ENCODE data around the gene PTPN14. TPM values are rescaled to one million over a fixed set of nuclear protein-coding genes. Genes with fewer than 3 reads are reported as not detected.

The PTPN14 gene
- total and polyA plus RNA-seq, 12 donors: 5.0 to 71.6 (median 42.3) TPM

GRCh38 chr1:214471458-214471857, 79.9 kb downstream of the PTPN14 start:
- Histone ChIP-seq H3K4me3 (no peak overlapping the region), H3K27ac (no peak overlapping the region), H3K27me3 (no peaks in the 10 kb centered on the region), H3K9me3 (no peaks in the 10 kb centered on the region), H3K4me1 (peaks cover 0 to 48% (median 31%) of the 10 kb centered on the region in 9 donors), H3K36me3 (no peaks in the 10 kb centered on the region)
- TF ChIP-seq CTCF (IDR thresholded peaks at IDR 0.05): no peak
- DNase-seq (no peak), ATAC-seq (no peak)
- 91 to 92% methylated on average over 2 of the region's 2 CpGs for WGBS, 2 donors
- intact Hi-C loops (cut with DNase I): no loop called here

- DNase-seq (no peak), ATAC-seq (no peak)
- H3K9me3 ChIP-seq: no peaks in the 10 kb centered on the region
- H3K4me1 ChIP-seq: peaks cover 0 to 41% (median 25%) of the 10 kb centered on the region in 9 donors
- intact Hi-C loops (cut with DNase I): no loop called here
- 96 to 97% methylated on average over 3 of the region's 3 CpGs for WGBS, 2 donors
- H3K27ac ChIP-seq: no peak overlapping the region
- H3K36me3 ChIP-seq: no peaks in the 10 kb centered on the region
- H3K4me3 ChIP-seq: no peak overlapping the region
- H3K27me3 ChIP-seq: no peaks in the 10 kb centered on the region
- TF ChIP-seq CTCF (IDR thresholded peaks at IDR 0.05): no peak
Observed at GRCh38 chr1:214470132-214470531, 81.3 kb downstream of the PTPN14 start.

GRCh38 chr1:214469290-214469689, 82.1 kb downstream of the PTPN14 start:
- 92 to 97% methylated on average over 1 of the region's 1 CpG for WGBS, 2 donors
- H3K4me3 ChIP-seq: no peak overlapping the region
- H3K27me3 ChIP-seq: no peaks in the 10 kb centered on the region
- H3K27ac ChIP-seq: no peak overlapping the region
- TF ChIP-seq CTCF (IDR thresholded peaks at IDR 0.05): no peak
- H3K36me3 ChIP-seq: peaks cover 0 to 4% (median 0%) of the 10 kb centered on the region in 9 donors
- DNase-seq (no peak), ATAC-seq (no peak)
- no peaks in the 10 kb centered on the region for H3K9me3 ChIP-seq
- peaks cover 0 to 33% (median 16%) of the 10 kb centered on the region in 9 donors for H3K4me1 ChIP-seq
- intact Hi-C loops (cut with DNase I): no loop called here

GRCh38 chr1:214467078-214467585, 84.3 kb downstream of the PTPN14 start:
- Histone ChIP-seq H3K36me3 (peaks cover 0 to 14% (median 0%) of the 10 kb centered on the region in 9 donors), H3K9me3 (no peaks in the 10 kb centered on the region), H3K4me3 (no peak overlapping the region), H3K27ac (no peak overlapping the region), H3K27me3 (no peaks in the 10 kb centered on the region), H3K4me1 (peaks cover 0 to 18% (median 0%) of the 10 kb centered on the region in 9 donors)
- DNase-seq (no peak), ATAC-seq (no peak)
- no peak for TF ChIP-seq CTCF (IDR thresholded peaks at IDR 0.05)
- 95 to 97% methylated on average over 1 of the region's 1 CpG for WGBS, 2 donors
- intact Hi-C loops (cut with DNase I): no loop called here
